GM12878 (cell line): ENCODE measurements around the gene RASIP1. TPM values are rescaled to one million over a fixed set of nuclear protein-coding genes. Genes with fewer than 3 reads are reported as not detected.

ENCODE experiments used
- ATAC-seq: fragments of 200-7000 bp; cut with Tn5 transposase; 3 replicates; pipeline ENCODE4 v1.9.1; 2020; ENCODE audit warnings: mild to moderate bottlenecking, moderate library complexity
- BruUV-seq: library from RNA; stranded (reverse); fragments of 400-500 nt; replicated peaks from 2 replicates; lab custom pipeline; 2021; lab: Mats Ljungman, UMichigan
- CTCF ChIA-PET: fragments of 300-600 bp; sonication (Branson Sonifier 250); formaldehyde crosslinking; extraction: SDS; loops from one replicate; lab custom pipeline; 2021; ENCODE audit warnings: inconsistent platforms; lab: Yijun Ruan, JAX
- POLR2A ChIA-PET: fragments of 350-600 bp; formaldehyde crosslinking; extraction: SDS; loops from one replicate; lab custom pipeline; 2021; ENCODE audit warnings: inconsistent platforms; lab: Charles Lee
- RAD21 ChIA-PET: fragments of 300-600 bp; sonication (Branson Sonifier 250); formaldehyde crosslinking; loops from one replicate; lab custom pipeline; 2023; ENCODE audit warnings: antibody characterized with exemption; ENCODE audit not compliant: unreplicated experiment; lab: Charles Lee
- SMC1A ChIA-PET: fragments of 300-600 bp; sonication (Branson Sonifier 250); formaldehyde crosslinking; loops from one replicate; lab custom pipeline; 2023; ENCODE audit not compliant: unreplicated experiment, uncharacterized antibody; lab: Charles Lee
- DNase-seq: peaks from one replicate; pipeline ENCODE4 v3.0.0-alpha.2; 2011; ENCODE audit warnings: low read depth, low spot score
- FAIRE-seq: peaks from 3 replicates; lab custom pipeline; 2011; peaks lifted over from hg19 to GRCh38; lab: Jason Lieb, UNC
- H2AFZ ChIP-seq: 2 replicates; pipeline ENCODE4 v1.6.0; 2011; ENCODE audit warnings: low read depth, low read length, control low read depth; ENCODE audit not compliant: control insufficient read depth
- H3K27ac ChIP-seq: 2 replicates; pipeline ENCODE4 v1.5.1; 2011; ENCODE audit warnings: control low read depth; ENCODE audit not compliant: control insufficient read depth, insufficient read depth
- H3K27me3 ChIP-seq, 2 experiments: replicated peaks in 1 of 2; 2 replicates each; pipeline versions ENCODE4 v1.6.0 to v1.6.1; 2011; ENCODE audit warnings: low read length in 1 of 2; ENCODE audit not compliant: control insufficient read depth in 2 of 2, insufficient read depth in 2 of 2
- H3K36me3 ChIP-seq, 2 experiments: 2 replicates each; pipeline ENCODE4 v1.5.1; 2011; ENCODE audit warnings: low read length in 1 of 2; ENCODE audit not compliant: control insufficient read depth in 2 of 2, insufficient read depth in 2 of 2
- H3K4me1 ChIP-seq: 2 replicates; pipeline ENCODE4 v1.6.1; 2011; ENCODE audit warnings: mild to moderate bottlenecking, low read length, moderate library complexity, mixed read lengths; ENCODE audit not compliant: control insufficient read depth, insufficient read depth
- H3K4me2 ChIP-seq: 2 replicates; pipeline ENCODE4 v1.6.0; 2011; ENCODE audit warnings: control low read depth; ENCODE audit not compliant: control insufficient read depth, insufficient read depth
- H3K4me3 ChIP-seq: fragments of 200-600 bp; sonication (generic); 2 replicates; pipeline ENCODE4 v1.5.1; 2016
- H3K79me2 ChIP-seq: 2 replicates; pipeline ENCODE4 v1.6.0; 2011; ENCODE audit warnings: low read length; ENCODE audit not compliant: control insufficient read depth, insufficient read depth
- H3K9ac ChIP-seq: 2 replicates; pipeline ENCODE4 v1.8.0; 2011; ENCODE audit warnings: low read length, control low read depth, mixed read lengths; ENCODE audit not compliant: control insufficient read depth, insufficient read depth
- H3K9me3 ChIP-seq: replicated peaks from 3 replicates; pipeline ENCODE4 v1.5.1; 2011; ENCODE audit warnings: mild to moderate bottlenecking, low read length; ENCODE audit not compliant: control insufficient read depth, insufficient read depth
- H4K20me1 ChIP-seq: 2 replicates; pipeline ENCODE4 v1.6.0; 2011; ENCODE audit not compliant: control insufficient read depth, insufficient read depth
- BMI1 ChIP-seq: fragments of 450-650 bp; IDR thresholded peaks from 2 replicates; pipeline ENCODE4 v1.6.1; 2016; ENCODE audit warnings: mild to moderate bottlenecking, moderate library complexity, borderline replicate concordance
- CUX1 ChIP-seq: IDR thresholded peaks from 2 replicates; pipeline ENCODE4 v1.6.1; 2012; ENCODE audit warnings: improper control_type of control experiment, low read depth, low read length; ENCODE audit not compliant: insufficient replicate concordance
- GATAD2B ChIP-seq: fragments of 450-650 bp; conservative IDR thresholded peaks from 2 replicates; pipeline ENCODE4 v1.6.1; 2017; ENCODE audit warnings: low read depth, mild to moderate bottlenecking, moderate library complexity
- JUND ChIP-seq: IDR thresholded peaks from 2 replicates; pipeline ENCODE4 v1.6.1; 2012; ENCODE audit warnings: low read depth, mild to moderate bottlenecking, low read length, improper control_type of control experiment, moderate library complexity
- NBN ChIP-seq: fragments of 450-650 bp; IDR thresholded peaks from 2 replicates; pipeline ENCODE4 v1.6.1; 2016
- NFIC ChIP-seq: IDR thresholded peaks from 2 replicates; pipeline ENCODE4 v1.6.1; 2012; ENCODE audit warnings: low read depth, mild to moderate bottlenecking, inconsistent platforms, low read length, moderate library complexity
- PML ChIP-seq: IDR thresholded peaks from 2 replicates; pipeline ENCODE4 v1.6.1; 2012; ENCODE audit warnings: low read length, inconsistent platforms
- RAD21 ChIP-seq: IDR thresholded peaks from 2 replicates; pipeline ENCODE4 v1.6.1; 2011; ENCODE audit warnings: mild to moderate bottlenecking, low read depth, low read length, moderate library complexity; ENCODE audit not compliant: insufficient read depth
- RFX5 ChIP-seq: IDR thresholded peaks from 2 replicates; pipeline ENCODE4 v1.6.1; 2011; ENCODE audit warnings: low read depth, low read length, improper control_type of control experiment
- SIX5 ChIP-seq: IDR thresholded peaks from 2 replicates; pipeline ENCODE4 v1.6.1; 2011; ENCODE audit warnings: mild to moderate bottlenecking, low read depth, low read length, moderate library complexity; ENCODE audit not compliant: severe bottlenecking
- STAT3 ChIP-seq: IDR thresholded peaks from 2 replicates; pipeline ENCODE4 v1.6.1; 2011; ENCODE audit warnings: low read depth, low read length, improper control_type of control experiment
- TCF7 ChIP-seq: IDR thresholded peaks from 2 replicates; pipeline ENCODE4 v1.6.1; 2014; ENCODE audit warnings: antibody characterized with exemption, borderline replicate concordance
- YBX1 ChIP-seq: fragments of 450-650 bp; IDR thresholded peaks from 2 replicates; pipeline ENCODE4 v1.6.1; 2016; ENCODE audit warnings: antibody characterized with exemption
- WGBS: methylation state at CpG from one replicate; pipeline ENCODE4 v1.1.6; 2016; ENCODE audit warnings: low lambda C conversion rate; ENCODE audit not compliant: insufficient replicate concordance, insufficient coverage; ENCODE audit errors: missing lambda C conversion rate; 5-methylcytosine and 5-hydroxymethylcytosine counted together
- in situ Hi-C: fragments of 300-500 bp; cut with MboI; formaldehyde crosslinking; loops from 9 replicates; pipeline ENCODE4 v1.14.3; 2018; ENCODE audit warnings: mixed read lengths
- intact Hi-C: fragments of 100-400 bp; cut with micrococcal nuclease; formaldehyde crosslinking; loops from one replicate; pipeline ENCODE4 v1.14.2; 2022; ENCODE audit not compliant: unreplicated experiment
- polyA plus RNA-seq, 11 experiments: library from polyadenylated mRNA; depleted of rRNA in 4 of 11; unstranded in 6 of 11; stranded (reverse) in 5 of 11; fragments of >200 nt; fragmentation: Nextera tagmentation in 4 of 11; fragmentation: Illumina TruSeq in 1 of 11; extraction: Ambion mirVana in 4 of 11; extraction: Trizol in 1 of 11; gene quantifications; 1 replicate in 1 of 11; 2 replicates in 10 of 11; pipeline versions ENCODE4 v1.2.1 to v1.2.3, GENCODE V29; 2011 to 2016; ENCODE audit warnings: inconsistent platforms in 2 of 11, missing spikeins in 2 of 11, low read depth in 1 of 11
- total RNA-seq, 4 experiments: library from RNA; depleted of rRNA in 3 of 4; stranded (reverse); fragments of >200 nt in 3 of 4; fragmentation: Illumina TruSeq in 1 of 4; extraction: Trizol in 1 of 4; gene quantifications; 2 replicates each; pipeline versions ENCODE4 v1.2.1 to v1.2.3, GENCODE V29; 2013 to 2021
- TF ChIP-seq, protein P1 (sequence below), 3 experiments: IDR thresholded peaks in 2 of 3; conservative IDR thresholded peaks in 1 of 3; 2 replicates each; pipeline ENCODE4 v1.5.1; 2011; ENCODE audit warnings: low read depth in 3 of 3, low read length in 3 of 3, mild to moderate bottlenecking in 3 of 3, control low read depth in 2 of 3, moderate library complexity in 2 of 3, inconsistent platforms in 1 of 3, mixed read lengths in 1 of 3; ENCODE audit not compliant: control insufficient read depth in 2 of 3, insufficient read depth in 1 of 3; ENCODE audit errors: extremely low read depth in 1 of 3
- TF ChIP-seq, protein P2 (sequence below): fragments of 450-650 bp; IDR thresholded peaks from 2 replicates; pipeline ENCODE4 v1.6.1; 2014; ENCODE audit warnings: mild to moderate bottlenecking

The RASIP1 gene
- total and polyA plus RNA-seq, 10 of the 15 experiments (the other 5 are each of a cell fraction or from before 2014, with no cell fraction given): 0.08 TPM; not detected in 9

- Histone ChIP-seq H3K4me3 (peak overlapping the region; percentile 44), H4K20me1 (no peaks in the 10 kb centered on the region), H3K27me3 (peaks cover 6 to 9% of the 10 kb centered on the region in 2 experiments; a peak in 3 of 4 replicates), H2AFZ (peak overlapping the region; percentile 69), H3K79me2 (no peaks in the 10 kb centered on the region), H3K36me3 (no peaks in the 10 kb centered on the region), H3K4me1 (peaks cover 5% of the 10 kb centered on the region), H3K4me2 (peak overlapping the region; percentile 75), H3K9ac (no peak overlapping the region), H3K27ac (no peak overlapping the region), H3K9me3 (no peaks in the 10 kb centered on the region; the same call in 2 of the 3 replicates)
- ChIA-PET SMC1A (interaction anchor here (1.1 kb wide), 1 partner anchor 18 kb away, joined by 3 read pairs; no protein-coding TSS in a partner anchor), POLR2A (no interaction called here), CTCF (interaction anchor here (0.5 to 1.3 kb wide), 7 partner anchors 44 to 231 kb away, joined by 3 read pairs; no protein-coding TSS in a partner anchor), RAD21 (interaction anchor here (0.9 to 1.5 kb wide), 2 partner anchors 49 to 93 kb away, joined by 3 read pairs; partner anchors contain the start of gene CA11)
- no TSS peak for BruUV-seq
- in situ Hi-C loops: no loop called here
- FAIRE-seq (no peak), DNase-seq (peak; percentile 11), ATAC-seq (peak; percentile 96)
- WGBS: 7% methylated on average over 47 of the region's 96 CpGs
- intact Hi-C loops: no loop called here
- TF ChIP-seq JUND (no peak), TCF7 (no peak), NFIC (no peak), NBN (no peak), YBX1 (no peak), SIX5 (no peak), BMI1 (no peak), PML (no peak), CUX1 (no peak), STAT3 (no peak), RFX5 (no peak), GATAD2B (peak; percentile 84; the same call in 1 of the 2 replicates), RAD21 (peak; percentile 40)
- TF ChIP-seq, protein P1, sequence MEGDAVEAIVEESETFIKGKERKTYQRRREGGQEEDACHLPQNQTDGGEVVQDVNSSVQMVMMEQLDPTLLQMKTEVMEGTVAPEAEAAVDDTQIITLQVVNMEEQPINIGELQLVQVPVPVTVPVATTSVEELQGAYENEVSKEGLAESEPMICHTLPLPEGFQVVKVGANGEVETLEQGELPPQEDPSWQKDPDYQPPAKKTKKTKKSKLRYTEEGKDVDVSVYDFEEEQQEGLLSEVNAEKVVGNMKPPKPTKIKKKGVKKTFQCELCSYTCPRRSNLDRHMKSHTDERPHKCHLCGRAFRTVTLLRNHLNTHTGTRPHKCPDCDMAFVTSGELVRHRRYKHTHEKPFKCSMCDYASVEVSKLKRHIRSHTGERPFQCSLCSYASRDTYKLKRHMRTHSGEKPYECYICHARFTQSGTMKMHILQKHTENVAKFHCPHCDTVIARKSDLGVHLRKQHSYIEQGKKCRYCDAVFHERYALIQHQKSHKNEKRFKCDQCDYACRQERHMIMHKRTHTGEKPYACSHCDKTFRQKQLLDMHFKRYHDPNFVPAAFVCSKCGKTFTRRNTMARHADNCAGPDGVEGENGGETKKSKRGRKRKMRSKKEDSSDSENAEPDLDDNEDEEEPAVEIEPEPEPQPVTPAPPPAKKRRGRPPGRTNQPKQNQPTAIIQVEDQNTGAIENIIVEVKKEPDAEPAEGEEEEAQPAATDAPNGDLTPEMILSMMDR (IDR thresholded peaks at IDR 0.05 in 2 of 3, conservative IDR thresholded peaks at IDR 0.05 in 1 of 3; ENCODE audit: control insufficient read depth in 2 of 3, extremely low read depth in 1 of 3, insufficient read depth in 1 of 3, low read depth in 3 of 3, low read length in 3 of 3): peak in 2 of 3 experiments; percentile 25 to 48; a peak in 3 of 6 replicates
- TF ChIP-seq, protein P2, sequence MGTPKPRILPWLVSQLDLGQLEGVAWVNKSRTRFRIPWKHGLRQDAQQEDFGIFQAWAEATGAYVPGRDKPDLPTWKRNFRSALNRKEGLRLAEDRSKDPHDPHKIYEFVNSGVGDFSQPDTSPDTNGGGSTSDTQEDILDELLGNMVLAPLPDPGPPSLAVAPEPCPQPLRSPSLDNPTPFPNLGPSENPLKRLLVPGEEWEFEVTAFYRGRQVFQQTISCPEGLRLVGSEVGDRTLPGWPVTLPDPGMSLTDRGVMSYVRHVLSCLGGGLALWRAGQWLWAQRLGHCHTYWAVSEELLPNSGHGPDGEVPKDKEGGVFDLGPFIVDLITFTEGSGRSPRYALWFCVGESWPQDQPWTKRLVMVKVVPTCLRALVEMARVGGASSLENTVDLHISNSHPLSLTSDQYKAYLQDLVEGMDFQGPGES: no peak
Measured at GRCh38 chr19:48738557-48739403, 1.6 kb downstream of the RASIP1 start.
